NT2/D1 (cell line): ENCODE results near the gene ANAPC10.

Source experiments
- SUZ12 ChIP-seq: IDR thresholded peaks from 2 replicates; pipeline ENCODE4 v1.6.1; 2011; ENCODE audit not compliant: insufficient read length, insufficient read depth; ENCODE audit errors: extremely low read depth
- YY1 ChIP-seq: IDR thresholded peaks from 2 replicates; pipeline ENCODE4 v1.6.1; 2011; ENCODE audit not compliant: insufficient read length, insufficient read depth

- no peak for TF ChIP-seq SUZ12
- no peak for TF ChIP-seq YY1
Measured at GRCh38 chr4:145101091-145101490, 3.1 kb upstream of the ANAPC10 start.
